H1 (cell line): ENCODE measurements around the gene RABL6. TPM values are rescaled to one million over a fixed set of nuclear protein-coding genes. Genes with fewer than 3 reads are reported as not detected.
A peak's percentile ranks its signal among the peaks of the same experiment; 100 is the strongest.

Experiments
- CTCF ChIA-PET: fragments of 300-600 bp; sonication (Branson Sonifier 250); formaldehyde crosslinking; loops from one replicate; lab custom pipeline; 2021; ENCODE audit not compliant: partially characterized antibody; lab: Charles Lee
- POLR2A ChIA-PET: fragments of 300-600 bp; sonication (Branson Sonifier 250); formaldehyde crosslinking; loops from one replicate; lab custom pipeline; 2021; ENCODE audit warnings: inconsistent platforms; ENCODE audit not compliant: partially characterized antibody; lab: Charles Lee
- DNase-seq, 2 experiments: peaks; one replicate each; pipeline versions ENCODE4 v3.0.0 to v3.0.0-alpha.2; 2010 to 2022; ENCODE audit warnings: low spot score in 2 of 2, low read depth in 1 of 2, mixed read lengths in 1 of 2
- FAIRE-seq: peaks from 2 replicates; lab custom pipeline; 2011; peaks lifted over from hg19 to GRCh38; lab: Jason Lieb, UNC
- H2AFZ ChIP-seq: 2 replicates; pipeline ENCODE4 v1.8.1; 2012; ENCODE audit warnings: low read length, inconsistent platforms
- H2AK5ac ChIP-seq: 2 replicates; pipeline ENCODE4 v1.6.1; 2013; ENCODE audit warnings: low read depth, low read length
- H2BK120ac ChIP-seq: replicated peaks from 2 replicates; pipeline ENCODE3; 2013; ENCODE audit warnings: low read depth, low read length, inconsistent platforms
- H2BK12ac ChIP-seq: 2 replicates; pipeline ENCODE4 v1.6.1; 2013; ENCODE audit warnings: low read depth, low read length
- H2BK15ac ChIP-seq: 2 replicates; pipeline ENCODE4 v1.6.1; 2013; ENCODE audit warnings: low read length
- H2BK20ac ChIP-seq: 2 replicates; pipeline ENCODE4 v1.6.1; 2013; ENCODE audit warnings: low read length
- H2BK5ac ChIP-seq: 2 replicates; pipeline ENCODE4 v1.6.1; 2013; ENCODE audit warnings: low read depth, low read length
- H3K14ac ChIP-seq: 2 replicates; pipeline ENCODE4 v1.6.1; 2013; ENCODE audit warnings: inconsistent platforms; ENCODE audit not compliant: insufficient read length
- H3K18ac ChIP-seq: 2 replicates; pipeline ENCODE4 v1.6.1; 2013; ENCODE audit warnings: low read length; ENCODE audit errors: extremely low read depth
- H3K23ac ChIP-seq: 2 replicates; pipeline ENCODE4 v1.6.1; 2013; ENCODE audit warnings: inconsistent platforms; ENCODE audit not compliant: insufficient read length
- H3K23me2 ChIP-seq: 2 replicates; pipeline ENCODE4 v1.6.1; 2013; ENCODE audit warnings: low read depth, low read length
- H3K27ac ChIP-seq: 2 replicates; pipeline ENCODE4 v1.6.1; 2011; ENCODE audit warnings: low read depth, low read length, inconsistent platforms
- H3K27me3 ChIP-seq, 4 experiments: replicated peaks in 1 of 4; 1 replicate in 1 of 4; 2 replicates in 3 of 4; pipeline versions ENCODE4 v1.6.1 to v1.8.1; 2011 to 2013; ENCODE audit warnings: low read length in 3 of 4, mild to moderate bottlenecking in 3 of 4, inconsistent platforms in 2 of 4, mixed read lengths in 2 of 4, moderate library complexity in 1 of 4; ENCODE audit not compliant: control insufficient read depth in 3 of 4, insufficient read depth in 3 of 4; ENCODE audit errors: extremely low read depth in 1 of 4
- H3K36me3 ChIP-seq, 4 experiments: 2 replicates each; pipeline versions ENCODE4 v1.6.1 to v1.8.1; 2011 to 2013; ENCODE audit warnings: mild to moderate bottlenecking in 4 of 4, low read length in 3 of 4, moderate library complexity in 2 of 4, control low read depth in 1 of 4, inconsistent platforms in 1 of 4; ENCODE audit not compliant: insufficient read depth in 4 of 4, control insufficient read depth in 2 of 4
- H3K4ac ChIP-seq: replicated peaks from 2 replicates; pipeline ENCODE3; 2013; ENCODE audit warnings: low read length, low read depth, mixed read lengths, inconsistent platforms; ENCODE audit not compliant: insufficient read length
- H3K4me1 ChIP-seq, 4 experiments: replicated peaks in 1 of 4; 1 replicate in 1 of 4; 2 replicates in 3 of 4; pipeline versions ENCODE4 v1.6.1 to v1.8.1; 2011 to 2013; ENCODE audit warnings: low read length in 3 of 4, inconsistent platforms in 2 of 4, mixed read lengths in 1 of 4; ENCODE audit not compliant: insufficient read depth in 4 of 4, control insufficient read depth in 3 of 4
- H3K4me2 ChIP-seq, 2 experiments: 2 replicates each; pipeline versions ENCODE4 v1.6.1 to v1.8.1; 2011 to 2013; ENCODE audit warnings: low read depth in 2 of 2, low read length in 2 of 2, control low read depth in 1 of 2, inconsistent platforms in 1 of 2, mild to moderate bottlenecking in 1 of 2; ENCODE audit not compliant: insufficient read depth in 1 of 2
- H3K4me3 ChIP-seq, 4 experiments: fragments of 200-600, 300-600 bp in 1 of 4; sonication (generic), shearing (Covaris generic), sonication (Bioruptor Twin) in 1 of 4; 2 replicates each; pipeline versions ENCODE4 v1.5.1 to v1.8.1; 2011 to 2016; ENCODE audit warnings: low read length in 4 of 4, low read depth in 3 of 4, control low read depth in 2 of 4, inconsistent platforms in 2 of 4, mild to moderate bottlenecking in 2 of 4, mixed read lengths in 1 of 4, moderate library complexity in 1 of 4; ENCODE audit not compliant: insufficient read depth in 2 of 4; ENCODE audit errors: extremely low read depth in 1 of 4
- H3K56ac ChIP-seq: replicated peaks from 2 replicates; pipeline ENCODE3; 2013; ENCODE audit warnings: low read depth, mild to moderate bottlenecking, mixed read lengths, low read length, inconsistent platforms; ENCODE audit not compliant: insufficient read length
- H3K79me1 ChIP-seq: 2 replicates; pipeline ENCODE4 v1.6.1; 2013; ENCODE audit warnings: low read depth, low read length, control low read depth
- H3K79me2 ChIP-seq, 2 experiments: 2 replicates each; pipeline versions ENCODE4 v1.6.1 to v1.8.1; 2012 to 2013; ENCODE audit warnings: low read length in 2 of 2, mild to moderate bottlenecking in 2 of 2, inconsistent platforms in 1 of 2; ENCODE audit not compliant: insufficient read depth in 2 of 2, control insufficient read depth in 1 of 2
- H3K9ac ChIP-seq, 4 experiments: replicated peaks in 1 of 4; 1 replicate in 1 of 4; 2 replicates in 3 of 4; pipeline versions ENCODE4 v1.6.1 to v1.8.1; 2011 to 2013; ENCODE audit warnings: low read depth in 3 of 4, low read length in 3 of 4, control low read depth in 2 of 4, mild to moderate bottlenecking in 2 of 4, moderate library complexity in 2 of 4, inconsistent platforms in 1 of 4; ENCODE audit errors: extremely low read depth in 1 of 4
- H3K9me3 ChIP-seq, 2 experiments: 2 replicates each; pipeline versions ENCODE4 v1.6.1 to v1.8.1; 2012 to 2013; ENCODE audit warnings: mild to moderate bottlenecking in 2 of 2, moderate library complexity in 2 of 2, control low read depth in 1 of 2, inconsistent platforms in 1 of 2, low read depth in 1 of 2, low read length in 1 of 2, mixed read lengths in 1 of 2; ENCODE audit not compliant: insufficient read depth in 2 of 2
- H4K20me1 ChIP-seq, 2 experiments: replicated peaks in 1 of 2; 2 replicates each; pipeline versions ENCODE3 to v1.8.1; 2011 to 2013; ENCODE audit warnings: inconsistent platforms in 2 of 2, low read length in 2 of 2, mild to moderate bottlenecking in 1 of 2; ENCODE audit not compliant: insufficient read depth in 2 of 2, control insufficient read depth in 1 of 2
- H4K5ac ChIP-seq: 2 replicates; pipeline ENCODE4 v1.6.1; 2013; ENCODE audit warnings: low read length, low read depth, mixed read lengths, inconsistent platforms; ENCODE audit not compliant: insufficient read length
- H4K8ac ChIP-seq: 2 replicates; pipeline ENCODE4 v1.8.0; 2013; ENCODE audit warnings: mild to moderate bottlenecking, moderate library complexity, low read length, inconsistent platforms; ENCODE audit not compliant: insufficient read depth; ENCODE audit errors: extremely low read depth
- H4K91ac ChIP-seq: replicated peaks from 2 replicates; pipeline ENCODE3; 2013; ENCODE audit warnings: low read length, mixed read lengths, inconsistent platforms; ENCODE audit not compliant: insufficient read length
- BACH1 ChIP-seq: IDR thresholded peaks from 2 replicates; pipeline ENCODE4 v1.6.1; 2012; ENCODE audit warnings: low read length, improper control_type of control experiment
- BCL11A ChIP-seq, 2 experiments: IDR thresholded peaks; one replicate each; pipeline ENCODE4 v1.6.1; 2011; ENCODE audit warnings: low read depth in 2 of 2, low read length in 2 of 2, mild to moderate bottlenecking in 2 of 2
- CHD2 ChIP-seq: IDR thresholded peaks from 2 replicates; pipeline ENCODE4 v1.6.1; 2012; ENCODE audit warnings: low read length, improper control_type of control experiment
- EZH2 ChIP-seq: fragments of 200-600 bp; sonication (generic); IDR thresholded peaks from 2 replicates; pipeline ENCODE4 v1.7.1; 2012; ENCODE audit warnings: low read depth, mild to moderate bottlenecking, moderate library complexity, low read length, inconsistent platforms; ENCODE audit not compliant: severe bottlenecking
- MAFK ChIP-seq: IDR thresholded peaks from 2 replicates; pipeline ENCODE4 v1.6.1; 2012; ENCODE audit warnings: low read depth, mild to moderate bottlenecking, improper control_type of control experiment, low read length
- PHF8 ChIP-seq: fragments of 200-600 bp; sonication (generic); conservative IDR thresholded peaks from 2 replicates; pipeline ENCODE4 v1.7.1; 2012; ENCODE audit warnings: low read depth, mild to moderate bottlenecking, inconsistent platforms, low read length, moderate library complexity
- RAD21 ChIP-seq, 2 experiments: IDR thresholded peaks in 1 of 2; conservative IDR thresholded peaks in 1 of 2; 2 replicates each; pipeline ENCODE4 v1.6.1; 2011; ENCODE audit warnings: low read depth in 2 of 2, low read length in 2 of 2, improper control_type of control experiment in 1 of 2, inconsistent platforms in 1 of 2, mild to moderate bottlenecking in 1 of 2, moderate library complexity in 1 of 2
- RBBP5 ChIP-seq: IDR thresholded peaks from 2 replicates; pipeline ENCODE4 v1.7.1; 2012; ENCODE audit warnings: low read depth, mild to moderate bottlenecking, inconsistent platforms, low read length, moderate library complexity, borderline replicate concordance
- ZNF274 ChIP-seq: IDR thresholded peaks from 2 replicates; pipeline ENCODE4 v1.7.0; 2012; ENCODE audit warnings: low read length, borderline replicate concordance; ENCODE audit errors: extremely low read depth
- WGBS, 2 experiments: shearing (Covaris generic) in 1 of 2; methylation state at CpG; one replicate each; pipeline versions ENCODE4 v1.1.6 to v1.1.7; 2013 to 2015; ENCODE audit warnings: low lambda C conversion rate in 2 of 2, mixed read lengths in 2 of 2, inconsistent platforms in 1 of 2, low coverage in 1 of 2, missing lambda C conversion rate in 1 of 2; ENCODE audit not compliant: insufficient replicate concordance in 2 of 2, insufficient coverage in 1 of 2, insufficient read length in 1 of 2; ENCODE audit errors: extremely low coverage in 1 of 2, missing lambda C conversion rate in 1 of 2; 5-methylcytosine and 5-hydroxymethylcytosine counted together
- polyA plus RNA-seq, 7 experiments: library from polyadenylated mRNA; depleted of rRNA in 3 of 7; stranded (reverse) in 5 of 7; unstranded in 2 of 7; fragments of >200 nt in 5 of 7; fragments of 200-250 nt in 2 of 7; gene quantifications; 1 replicate in 5 of 7; 2 replicates in 1 of 7; 4 replicates in 1 of 7; pipeline versions ENCODE4 v1.2.1 to v1.2.3, GENCODE V29; 2011 to 2013; ENCODE audit warnings: missing spikeins in 2 of 7, mixed read lengths in 2 of 7
- total RNA-seq: library from RNA; stranded (reverse); fragmentation: NEBNext Ultra II Directional; extraction: Animal tissue kit (Norgen Biotek cat#: 25700); gene quantifications from 2 replicates; pipeline ENCODE4 v1.2.1, GENCODE V29; 2021
- TF ChIP-seq, protein P1 (sequence below): IDR thresholded peaks from 2 replicates; pipeline ENCODE4 v1.6.1; 2012; ENCODE audit warnings: inconsistent platforms

Gene RABL6
- total and polyA plus RNA-seq, 2 of the 8 experiments (the other 6 are each of a cell fraction or from before 2014, with no cell fraction given), result 70.1 to 130 TPM

DNA sequence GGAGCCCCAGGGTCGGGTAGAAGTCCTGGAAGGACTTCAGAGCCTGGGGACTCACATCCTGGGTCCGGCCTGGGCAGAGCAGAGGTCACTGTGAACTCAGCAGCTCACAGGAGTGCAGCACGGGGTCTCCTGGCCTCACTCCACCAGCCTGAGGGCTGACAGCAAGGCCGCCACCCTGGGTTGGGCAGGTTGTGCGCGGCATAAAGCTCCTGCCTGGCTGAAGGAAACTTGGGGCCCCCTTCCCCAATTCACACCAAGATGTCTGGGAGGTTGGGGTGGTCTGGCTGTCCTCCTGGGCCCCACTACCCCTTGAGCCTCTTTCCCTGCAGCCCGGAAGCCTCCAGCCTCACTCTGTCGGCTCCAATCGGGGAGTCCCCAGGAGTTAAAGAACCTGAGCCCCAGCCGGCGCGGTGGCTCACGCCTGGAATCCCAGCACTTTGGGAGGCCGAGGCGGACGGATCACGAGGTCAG lies 45.5 kb upstream of the RABL6 start:
- Histone ChIP-seq H3K9me3 (no peaks in the 10 kb centered on the region), H2AFZ (no peak overlapping the region), H3K4me1 (peaks cover 0 to 13% (median 6%) of the 10 kb centered on the region in 4 experiments; a peak in 4 of 7 replicates), H3K36me3 (no peaks in the 10 kb centered on the region), H4K91ac (peak overlapping the region; percentile 65), H2BK120ac (no peak overlapping the region), H3K14ac (no peak overlapping the region), H2BK5ac (no peak overlapping the region), H2AK5ac (no peak overlapping the region; the same call in 1 of the 2 replicates), H2BK12ac (peak overlapping the region; percentile 87; the same call in 1 of the 2 replicates), H3K23ac (no peak overlapping the region), H3K18ac (no peak overlapping the region), H2BK20ac (no peak overlapping the region), H3K9ac (no peak overlapping the region), H3K79me1 (no peaks in the 10 kb centered on the region), H3K56ac (no peak overlapping the region), H3K23me2 (no peaks in the 10 kb centered on the region; the same call in 1 of the 2 replicates), H4K5ac (no peak overlapping the region), H3K4ac (no peak overlapping the region), H3K27me3 (no peaks in the 10 kb centered on the region; a peak in 2 of 7 replicates), H3K27ac (no peak overlapping the region), H3K79me2 (no peaks in the 10 kb centered on the region), H3K4me2 (0 out of 4 replicates have a peak overlapping the region, but pooled peaks of 1 of the 2 experiments have one; percentile 69), H4K20me1 (no peaks in the 10 kb centered on the region), H3K4me3 (no peak overlapping the region), H2BK15ac (no peak overlapping the region), H4K8ac (no peak overlapping the region; the same call in 1 of the 2 replicates)
- TF ChIP-seq CHD2 (no peak), BCL11A (IDR thresholded peaks at IDR 0.05; ENCODE audit: low read depth in 2 of 2, low read length in 2 of 2) (no peak), MAFK (no peak), RBBP5 (no peak), EZH2 (no peak), BACH1 (no peak), PHF8 (no peak), RAD21 (IDR thresholded peaks at IDR 0.05 in 1 of 2, conservative IDR thresholded peaks at IDR 0.05 in 1 of 2; ENCODE audit: low read depth in 2 of 2, low read length in 2 of 2) (no peak), ZNF274 (no peak)
- TF ChIP-seq, protein P1, sequence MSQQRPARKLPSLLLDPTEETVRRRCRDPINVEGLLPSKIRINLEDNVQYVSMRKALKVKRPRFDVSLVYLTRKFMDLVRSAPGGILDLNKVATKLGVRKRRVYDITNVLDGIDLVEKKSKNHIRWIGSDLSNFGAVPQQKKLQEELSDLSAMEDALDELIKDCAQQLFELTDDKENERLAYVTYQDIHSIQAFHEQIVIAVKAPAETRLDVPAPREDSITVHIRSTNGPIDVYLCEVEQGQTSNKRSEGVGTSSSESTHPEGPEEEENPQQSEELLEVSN, result no peak
- CTCF ChIA-PET, result interaction anchor here (0.6 to 5.1 kb wide), 9 partner anchors 9 to 438 kb away, joined by 3 to 33 read pairs (median 4); no protein-coding TSS in a partner anchor
- POLR2A ChIA-PET, result interaction anchor here (0.6 to 3.8 kb wide), 5 partner anchors 34 to 112 kb away, joined by 3 to 34 read pairs (median 3); partner anchors contain the start of gene RABL6
- FAIRE-seq (no peak), DNase-seq (no peak)
- WGBS, 2 experiments, result 89% methylated on average over 17 of the region's 17 CpGs; no CpG with 5 or more reads in 1 of the 2 experiments
